Putamen (tissue), 1 donor: Measurements from ENCODE around the gene GOLGA8O.
"Not testable (repeated sequence)": the region's sequence is repeated elsewhere in the genome, so short reads cannot be mapped to it uniquely, and the experiment has no call there.

ENCODE experiments used
- DNase-seq: peaks from one replicate; pipeline ENCODE4 v3.0.0-alpha.2; 2016; ENCODE audit warnings: low spot score

Gene GOLGA8O

DNA sequence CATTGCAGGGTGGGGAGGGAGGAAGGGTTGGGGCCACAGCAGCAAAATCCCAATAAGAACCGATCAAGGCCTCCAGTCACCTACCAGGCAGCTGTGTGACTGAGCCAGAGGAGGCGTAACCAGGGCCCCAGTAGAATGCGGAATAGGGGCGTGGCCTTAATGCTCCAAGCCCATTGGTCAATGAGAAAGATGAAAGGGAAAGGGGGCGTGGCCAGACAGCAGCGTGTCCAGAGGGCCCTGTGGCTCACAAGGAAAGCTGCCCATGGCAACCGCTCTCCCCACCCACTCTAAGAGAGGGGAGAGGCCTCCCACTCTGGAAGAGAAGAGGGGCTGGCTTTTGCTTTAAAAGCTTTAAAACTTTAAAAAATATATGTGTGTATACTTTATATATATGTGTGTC lies at the start of gene GOLGA8O:
TSS of gene GOLGA8O (minus strand) at position 101 of the 400 bp plus-strand sequence. CDS start at position 3, 98 bp downstream.
- DNase-seq = not testable (repeated sequence)

DNA sequence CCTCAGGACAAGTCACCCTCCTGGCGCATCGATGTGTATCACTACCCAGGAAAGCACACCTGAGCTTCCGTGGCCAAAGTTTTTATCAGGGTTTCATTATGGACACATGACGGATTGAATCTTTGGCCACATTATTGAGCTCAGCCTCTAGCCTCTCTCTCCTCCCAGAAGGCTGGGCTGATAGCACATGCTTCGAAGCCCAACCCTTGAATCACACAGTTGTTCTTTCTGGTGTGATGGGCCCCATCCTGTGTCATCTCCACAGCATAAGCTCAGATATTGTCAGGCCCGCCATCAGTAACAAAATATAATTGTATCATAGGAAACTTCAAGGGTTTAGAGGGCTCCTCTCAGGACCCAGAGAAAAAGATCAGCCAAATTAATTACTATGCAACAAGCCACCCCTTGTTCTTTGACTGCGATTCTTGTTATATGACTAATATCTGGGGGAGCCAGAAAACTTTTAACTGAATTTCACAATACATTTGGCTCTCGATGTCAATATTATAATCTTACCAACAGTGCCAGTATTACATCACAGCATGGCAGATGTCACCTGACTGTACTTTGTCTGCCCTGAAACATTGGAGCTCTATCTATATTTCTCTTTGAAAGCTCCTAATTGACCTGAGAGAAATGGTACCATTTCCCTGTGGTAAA lies 48.8 kb upstream of the GOLGA8O start:
- not testable (repeated sequence) for DNase-seq

DNA sequence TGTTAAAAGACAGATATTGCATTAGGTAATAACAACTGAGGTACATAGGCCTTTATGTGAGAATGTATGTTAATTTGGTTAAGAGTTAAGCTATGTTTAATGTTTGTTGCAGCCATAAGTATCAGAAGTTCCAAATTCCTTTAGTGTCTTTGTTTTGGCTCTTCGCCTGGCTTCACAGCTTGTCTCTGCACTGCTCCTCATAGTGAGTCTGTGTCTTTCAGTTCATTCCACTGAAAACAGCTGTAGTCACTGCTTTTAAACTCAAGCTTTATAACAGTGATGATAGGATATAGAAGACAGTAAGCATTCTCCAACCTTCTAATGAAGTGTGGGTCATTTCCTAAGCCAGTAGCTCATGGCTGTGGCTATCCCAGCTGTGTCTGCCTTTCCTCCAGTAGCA lies 47.5 kb upstream of the GOLGA8O start:
- not testable (repeated sequence) for DNase-seq

GRCh38 chr15:32492768-32493167 lies 37.3 kb upstream of the GOLGA8O start:
- not testable (repeated sequence) for DNase-seq

DNA sequence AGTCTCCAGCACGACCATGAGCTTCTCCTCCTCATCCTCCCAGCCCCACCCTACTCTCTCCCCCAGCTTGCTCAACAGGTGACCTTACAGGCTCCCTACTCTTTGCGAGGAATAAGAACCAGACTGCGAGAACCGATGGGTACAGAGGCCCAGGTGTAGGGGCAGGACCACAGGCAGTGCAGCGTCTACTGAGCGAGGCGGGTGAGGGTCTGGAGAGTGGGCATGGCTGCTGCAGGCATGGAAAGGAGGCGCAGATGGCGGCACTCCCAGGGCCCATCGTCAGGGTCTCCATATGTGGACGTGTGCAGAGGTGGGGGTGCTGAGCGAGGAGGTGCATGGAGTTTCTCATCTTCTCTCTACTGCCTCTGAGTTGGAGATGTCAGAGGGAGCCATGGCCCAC lies 31.0 kb upstream of the GOLGA8O start:
- not testable (repeated sequence) for DNase-seq

GRCh38 chr15:32483377-32483776 lies 27.9 kb upstream of the GOLGA8O start:
- not testable (repeated sequence) for DNase-seq

GRCh38 chr15:32481683-32482082 lies 26.2 kb upstream of the GOLGA8O start:
- not testable (repeated sequence) for DNase-seq

DNA sequence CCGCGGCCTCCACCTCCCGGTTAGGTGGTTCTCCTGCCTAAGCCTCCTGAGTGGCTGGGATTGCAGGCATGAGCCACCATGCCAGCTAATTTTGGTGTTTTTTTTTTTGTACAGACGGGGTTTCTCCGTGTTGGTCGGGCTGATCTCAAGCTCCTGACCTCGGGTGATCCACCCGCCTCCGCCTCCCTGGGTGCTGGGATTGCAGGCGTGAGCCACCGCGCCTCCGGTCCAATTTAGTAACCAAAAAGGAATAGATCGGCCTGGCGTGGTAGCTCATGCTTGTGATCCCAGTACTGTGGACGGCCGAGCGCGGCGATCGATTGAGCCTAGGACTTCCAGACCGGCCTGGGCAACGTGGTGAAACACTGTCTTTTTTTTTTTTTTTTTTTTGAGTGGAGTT lies 12.6 kb upstream of the GOLGA8O start:
- not testable (repeated sequence) for DNase-seq

- DNase-seq = not testable (repeated sequence)
Measured at GRCh38 chr15:32440445-32440977, 14.9 kb downstream of the GOLGA8O start.

DNA sequence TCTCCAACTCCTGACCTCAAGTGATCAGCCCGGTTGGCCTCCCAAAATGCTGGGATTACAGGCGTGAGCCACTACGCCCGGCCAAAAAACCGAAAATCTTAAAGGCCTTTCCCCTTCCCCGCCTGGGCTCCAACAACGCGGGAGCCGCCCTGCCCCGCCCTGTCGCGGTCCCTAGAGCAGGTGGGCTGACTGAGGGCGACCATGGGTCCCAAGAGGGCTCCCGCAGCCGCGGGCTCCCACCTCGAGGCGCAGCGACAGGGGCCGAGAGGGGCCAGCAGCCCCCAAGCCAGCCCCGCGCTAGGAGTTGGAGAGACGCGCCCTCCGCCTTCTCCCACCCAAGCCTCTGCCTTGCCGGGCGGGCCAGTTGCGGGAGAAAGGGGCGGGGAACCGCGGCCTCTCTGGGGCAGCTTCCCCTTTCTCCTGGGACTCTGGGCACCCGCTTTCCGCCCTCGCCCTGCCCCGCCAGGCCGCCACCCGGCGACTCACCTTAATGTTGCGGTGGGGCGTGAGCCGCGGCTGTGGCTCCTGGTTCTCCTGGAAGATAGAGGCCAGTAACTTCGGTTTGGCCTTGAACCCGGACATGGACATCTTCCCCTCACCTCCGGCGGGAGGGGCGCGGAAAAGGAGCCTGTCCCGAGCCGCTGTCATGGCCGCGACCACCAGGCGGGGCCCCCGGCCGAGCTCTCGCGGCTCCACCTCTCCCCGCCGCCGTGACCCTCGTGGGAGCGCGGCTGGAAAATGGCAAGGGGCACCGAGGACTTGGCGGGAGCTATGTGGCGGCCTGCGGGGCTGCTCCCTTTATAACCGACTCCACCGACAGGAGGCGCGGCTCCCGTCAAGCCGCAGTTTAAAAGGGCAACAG lies 21.1 kb downstream of the GOLGA8O start:
- DNase-seq = not testable (repeated sequence)

GRCh38 chr15:32427635-32428034 lies 27.8 kb downstream of the GOLGA8O start:
- not testable (repeated sequence) for DNase-seq

DNA sequence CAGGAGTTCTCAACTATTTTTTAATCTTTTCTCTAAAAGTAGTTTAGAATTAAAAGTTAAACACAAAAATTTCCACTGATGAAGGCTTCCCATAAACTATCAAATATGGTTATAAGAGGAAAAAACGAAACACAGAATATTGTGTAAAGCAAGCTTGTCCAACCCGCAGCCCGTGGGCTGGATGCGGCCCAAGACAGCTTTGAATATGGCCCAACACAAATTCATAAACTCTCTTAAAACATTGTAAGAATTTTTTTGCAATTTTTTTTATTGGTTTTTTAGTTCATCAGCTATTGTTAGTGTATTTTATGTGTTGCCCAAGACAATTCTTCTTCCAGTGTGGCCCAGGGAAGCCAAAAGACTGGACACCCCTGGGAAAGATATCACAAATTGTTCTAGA lies 28.9 kb downstream of the GOLGA8O start:
- not testable (repeated sequence) for DNase-seq

DNA sequence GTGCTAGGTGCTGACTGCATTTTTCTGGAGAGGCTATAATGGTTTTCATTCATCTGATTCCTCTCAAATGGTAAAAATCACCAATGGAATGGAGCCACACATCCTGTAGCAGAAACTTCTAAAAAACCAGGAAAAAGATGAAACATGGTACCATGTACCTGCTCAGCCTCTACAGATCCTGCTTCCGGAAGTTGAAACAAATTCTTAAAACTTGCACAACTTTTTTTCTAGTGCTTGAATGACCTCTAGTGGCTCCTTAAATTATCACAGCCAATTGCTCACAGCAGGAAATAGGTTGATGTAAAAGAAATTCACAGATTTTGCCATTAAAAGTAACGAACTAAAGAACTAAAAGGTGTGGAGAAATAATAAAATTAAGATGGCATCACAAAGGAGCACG lies 47.5 kb downstream of the GOLGA8O start:
- DNase-seq = not testable (repeated sequence)

- not testable (repeated sequence) for DNase-seq
Measured at GRCh38 chr15:32403192-32403591, 52.2 kb downstream of the GOLGA8O start, which contains the start of gene GOLGA8K. GOLGA8K (minus strand) TSS chr15:32403292; CDS start chr15:32403194, 98 bp downstream.

DNA sequence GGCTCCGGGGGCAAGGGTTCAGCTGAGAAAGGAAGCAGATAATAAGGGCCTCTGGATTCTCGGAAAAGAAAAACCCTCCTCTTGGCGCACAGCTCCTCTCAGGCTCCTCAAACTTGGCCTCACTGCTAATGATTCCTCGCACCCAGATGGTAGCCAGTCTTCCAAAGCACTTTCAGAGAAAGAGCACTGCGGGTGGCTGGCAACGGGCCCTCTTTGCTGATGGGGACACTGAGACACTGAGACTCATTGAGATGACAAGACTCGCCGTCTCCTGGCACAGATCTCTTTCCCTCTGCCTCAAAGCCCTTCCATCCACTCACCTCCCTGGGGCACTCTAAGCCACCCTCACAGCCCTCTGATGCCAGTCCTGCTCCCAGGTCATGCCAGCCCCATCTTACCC lies 58.9 kb downstream of the GOLGA8O start:
- not testable (repeated sequence) for DNase-seq
